H1 (cell line): ENCODE results near the gene FAM53B. TPM values are rescaled to one million over a fixed set of nuclear protein-coding genes. Genes with fewer than 3 reads are reported as not detected.

Experiments used
- CTCF ChIA-PET: fragments of 300-600 bp; sonication (Branson Sonifier 250); formaldehyde crosslinking; loops from one replicate; lab custom pipeline; 2021; ENCODE audit not compliant: partially characterized antibody; lab: Charles Lee
- POLR2A ChIA-PET: fragments of 300-600 bp; sonication (Branson Sonifier 250); formaldehyde crosslinking; loops from one replicate; lab custom pipeline; 2021; ENCODE audit warnings: inconsistent platforms; ENCODE audit not compliant: partially characterized antibody; lab: Charles Lee
- DNase-seq, 2 experiments: peaks; one replicate each; pipeline versions ENCODE4 v3.0.0 to v3.0.0-alpha.2; 2010 to 2022; ENCODE audit warnings: low spot score in 2 of 2, low read depth in 1 of 2, mixed read lengths in 1 of 2
- FAIRE-seq: peaks from 2 replicates; lab custom pipeline; 2011; peaks lifted over from hg19 to GRCh38; lab: Jason Lieb, UNC
- H2AFZ ChIP-seq: 2 replicates; pipeline ENCODE4 v1.8.1; 2012; ENCODE audit warnings: low read length, inconsistent platforms
- H2AK5ac ChIP-seq: 2 replicates; pipeline ENCODE4 v1.6.1; 2013; ENCODE audit warnings: low read depth, low read length
- H2BK120ac ChIP-seq: replicated peaks from 2 replicates; pipeline ENCODE3; 2013; ENCODE audit warnings: low read depth, low read length, inconsistent platforms
- H2BK12ac ChIP-seq: 2 replicates; pipeline ENCODE4 v1.6.1; 2013; ENCODE audit warnings: low read depth, low read length
- H2BK15ac ChIP-seq: 2 replicates; pipeline ENCODE4 v1.6.1; 2013; ENCODE audit warnings: low read length
- H2BK20ac ChIP-seq: 2 replicates; pipeline ENCODE4 v1.6.1; 2013; ENCODE audit warnings: low read length
- H2BK5ac ChIP-seq: 2 replicates; pipeline ENCODE4 v1.6.1; 2013; ENCODE audit warnings: low read depth, low read length
- H3K14ac ChIP-seq: 2 replicates; pipeline ENCODE4 v1.6.1; 2013; ENCODE audit warnings: inconsistent platforms; ENCODE audit not compliant: insufficient read length
- H3K18ac ChIP-seq: 2 replicates; pipeline ENCODE4 v1.6.1; 2013; ENCODE audit warnings: low read length; ENCODE audit errors: extremely low read depth
- H3K23ac ChIP-seq: 2 replicates; pipeline ENCODE4 v1.6.1; 2013; ENCODE audit warnings: inconsistent platforms; ENCODE audit not compliant: insufficient read length
- H3K23me2 ChIP-seq: 2 replicates; pipeline ENCODE4 v1.6.1; 2013; ENCODE audit warnings: low read depth, low read length
- H3K27ac ChIP-seq: 2 replicates; pipeline ENCODE4 v1.6.1; 2011; ENCODE audit warnings: low read depth, low read length, inconsistent platforms
- H3K27me3 ChIP-seq, 4 experiments: replicated peaks in 1 of 4; 1 replicate in 1 of 4; 2 replicates in 3 of 4; pipeline versions ENCODE4 v1.6.1 to v1.8.1; 2011 to 2013; ENCODE audit warnings: low read length in 3 of 4, mild to moderate bottlenecking in 3 of 4, inconsistent platforms in 2 of 4, mixed read lengths in 2 of 4, moderate library complexity in 1 of 4; ENCODE audit not compliant: control insufficient read depth in 3 of 4, insufficient read depth in 3 of 4; ENCODE audit errors: extremely low read depth in 1 of 4
- H3K36me3 ChIP-seq, 4 experiments: 2 replicates each; pipeline versions ENCODE4 v1.6.1 to v1.8.1; 2011 to 2013; ENCODE audit warnings: mild to moderate bottlenecking in 4 of 4, low read length in 3 of 4, moderate library complexity in 2 of 4, control low read depth in 1 of 4, inconsistent platforms in 1 of 4; ENCODE audit not compliant: insufficient read depth in 4 of 4, control insufficient read depth in 2 of 4
- H3K4ac ChIP-seq: replicated peaks from 2 replicates; pipeline ENCODE3; 2013; ENCODE audit warnings: low read length, low read depth, mixed read lengths, inconsistent platforms; ENCODE audit not compliant: insufficient read length
- H3K4me1 ChIP-seq, 4 experiments: replicated peaks in 1 of 4; 1 replicate in 1 of 4; 2 replicates in 3 of 4; pipeline versions ENCODE4 v1.6.1 to v1.8.1; 2011 to 2013; ENCODE audit warnings: low read length in 3 of 4, inconsistent platforms in 2 of 4, mixed read lengths in 1 of 4; ENCODE audit not compliant: insufficient read depth in 4 of 4, control insufficient read depth in 3 of 4
- H3K4me2 ChIP-seq, 2 experiments: 2 replicates each; pipeline versions ENCODE4 v1.6.1 to v1.8.1; 2011 to 2013; ENCODE audit warnings: low read depth in 2 of 2, low read length in 2 of 2, control low read depth in 1 of 2, inconsistent platforms in 1 of 2, mild to moderate bottlenecking in 1 of 2; ENCODE audit not compliant: insufficient read depth in 1 of 2
- H3K4me3 ChIP-seq, 4 experiments: fragments of 200-600, 300-600 bp in 1 of 4; sonication (generic), shearing (Covaris generic), sonication (Bioruptor Twin) in 1 of 4; 2 replicates each; pipeline versions ENCODE4 v1.5.1 to v1.8.1; 2011 to 2016; ENCODE audit warnings: low read length in 4 of 4, low read depth in 3 of 4, control low read depth in 2 of 4, inconsistent platforms in 2 of 4, mild to moderate bottlenecking in 2 of 4, mixed read lengths in 1 of 4, moderate library complexity in 1 of 4; ENCODE audit not compliant: insufficient read depth in 2 of 4; ENCODE audit errors: extremely low read depth in 1 of 4
- H3K56ac ChIP-seq: replicated peaks from 2 replicates; pipeline ENCODE3; 2013; ENCODE audit warnings: low read depth, mild to moderate bottlenecking, mixed read lengths, low read length, inconsistent platforms; ENCODE audit not compliant: insufficient read length
- H3K79me1 ChIP-seq: 2 replicates; pipeline ENCODE4 v1.6.1; 2013; ENCODE audit warnings: low read depth, low read length, control low read depth
- H3K79me2 ChIP-seq, 2 experiments: 2 replicates each; pipeline versions ENCODE4 v1.6.1 to v1.8.1; 2012 to 2013; ENCODE audit warnings: low read length in 2 of 2, mild to moderate bottlenecking in 2 of 2, inconsistent platforms in 1 of 2; ENCODE audit not compliant: insufficient read depth in 2 of 2, control insufficient read depth in 1 of 2
- H3K9ac ChIP-seq, 4 experiments: replicated peaks in 1 of 4; 1 replicate in 1 of 4; 2 replicates in 3 of 4; pipeline versions ENCODE4 v1.6.1 to v1.8.1; 2011 to 2013; ENCODE audit warnings: low read depth in 3 of 4, low read length in 3 of 4, control low read depth in 2 of 4, mild to moderate bottlenecking in 2 of 4, moderate library complexity in 2 of 4, inconsistent platforms in 1 of 4; ENCODE audit errors: extremely low read depth in 1 of 4
- H3K9me3 ChIP-seq, 2 experiments: 2 replicates each; pipeline versions ENCODE4 v1.6.1 to v1.8.1; 2012 to 2013; ENCODE audit warnings: mild to moderate bottlenecking in 2 of 2, moderate library complexity in 2 of 2, control low read depth in 1 of 2, inconsistent platforms in 1 of 2, low read depth in 1 of 2, low read length in 1 of 2, mixed read lengths in 1 of 2; ENCODE audit not compliant: insufficient read depth in 2 of 2
- H4K20me1 ChIP-seq, 2 experiments: replicated peaks in 1 of 2; 2 replicates each; pipeline versions ENCODE3 to v1.8.1; 2011 to 2013; ENCODE audit warnings: inconsistent platforms in 2 of 2, low read length in 2 of 2, mild to moderate bottlenecking in 1 of 2; ENCODE audit not compliant: insufficient read depth in 2 of 2, control insufficient read depth in 1 of 2
- H4K5ac ChIP-seq: 2 replicates; pipeline ENCODE4 v1.6.1; 2013; ENCODE audit warnings: low read length, low read depth, mixed read lengths, inconsistent platforms; ENCODE audit not compliant: insufficient read length
- H4K8ac ChIP-seq: 2 replicates; pipeline ENCODE4 v1.8.0; 2013; ENCODE audit warnings: mild to moderate bottlenecking, moderate library complexity, low read length, inconsistent platforms; ENCODE audit not compliant: insufficient read depth; ENCODE audit errors: extremely low read depth
- H4K91ac ChIP-seq: replicated peaks from 2 replicates; pipeline ENCODE3; 2013; ENCODE audit warnings: low read length, mixed read lengths, inconsistent platforms; ENCODE audit not compliant: insufficient read length
- E2F6 ChIP-seq: IDR thresholded peaks from 2 replicates; pipeline ENCODE4 v1.6.1; 2012; ENCODE audit warnings: inconsistent platforms
- EP300 ChIP-seq, 2 experiments: IDR thresholded peaks; 1 replicate in 1 of 2; 2 replicates in 1 of 2; pipeline ENCODE4 v1.6.1; 2011 to 2012; ENCODE audit warnings: low read depth in 2 of 2, low read length in 2 of 2, mild to moderate bottlenecking in 2 of 2, borderline replicate concordance in 1 of 2, inconsistent platforms in 1 of 2, moderate library complexity in 1 of 2
- FOSL1 ChIP-seq: IDR thresholded peaks from 2 replicates; pipeline ENCODE4 v1.6.1; 2011; ENCODE audit warnings: mild to moderate bottlenecking, low read depth, low read length, moderate library complexity; ENCODE audit not compliant: insufficient read depth
- JUN ChIP-seq: IDR thresholded peaks from 2 replicates; pipeline ENCODE4 v1.6.1; 2011; ENCODE audit warnings: low read depth, mild to moderate bottlenecking, improper control_type of control experiment, low read length
- KDM4A ChIP-seq: IDR thresholded peaks from one replicate; pipeline ENCODE4 v1.7.1; 2012; ENCODE audit warnings: low read depth, mild to moderate bottlenecking, moderate library complexity, low read length, inconsistent platforms; ENCODE audit not compliant: severe bottlenecking
- POU5F1 ChIP-seq: IDR thresholded peaks from 2 replicates; pipeline ENCODE4 v1.6.1; 2011; ENCODE audit warnings: low read depth, mild to moderate bottlenecking, low read length, moderate library complexity
- WGBS, 2 experiments: shearing (Covaris generic) in 1 of 2; methylation state at CpG; one replicate each; pipeline versions ENCODE4 v1.1.6 to v1.1.7; 2013 to 2015; ENCODE audit warnings: low lambda C conversion rate in 2 of 2, mixed read lengths in 2 of 2, inconsistent platforms in 1 of 2, low coverage in 1 of 2, missing lambda C conversion rate in 1 of 2; ENCODE audit not compliant: insufficient replicate concordance in 2 of 2, insufficient coverage in 1 of 2, insufficient read length in 1 of 2; ENCODE audit errors: extremely low coverage in 1 of 2, missing lambda C conversion rate in 1 of 2; 5-methylcytosine and 5-hydroxymethylcytosine counted together
- polyA plus RNA-seq, 7 experiments: library from polyadenylated mRNA; depleted of rRNA in 3 of 7; stranded (reverse) in 5 of 7; unstranded in 2 of 7; fragments of >200 nt in 5 of 7; fragments of 200-250 nt in 2 of 7; gene quantifications; 1 replicate in 5 of 7; 2 replicates in 1 of 7; 4 replicates in 1 of 7; pipeline versions ENCODE4 v1.2.1 to v1.2.3, GENCODE V29; 2011 to 2013; ENCODE audit warnings: missing spikeins in 2 of 7, mixed read lengths in 2 of 7
- total RNA-seq: library from RNA; stranded (reverse); fragmentation: NEBNext Ultra II Directional; extraction: Animal tissue kit (Norgen Biotek cat#: 25700); gene quantifications from 2 replicates; pipeline ENCODE4 v1.2.1, GENCODE V29; 2021

Gene FAM53B
- total and polyA plus RNA-seq, 2 of the 8 experiments (the other 6 are each of a cell fraction or from before 2014, with no cell fraction given): 5.3 to 14.4 TPM

- Histone ChIP-seq H3K4ac (no peak overlapping the region), H3K9me3 (no peaks in the 10 kb centered on the region), H3K18ac (no peak overlapping the region), H2BK15ac (no peak overlapping the region), H3K56ac (no peak overlapping the region), H2AFZ (no peak overlapping the region), H2BK20ac (no peak overlapping the region), H4K20me1 (peaks cover 0 to 11% of the 10 kb centered on the region in 2 experiments), H2AK5ac (no peak overlapping the region), H4K5ac (no peak overlapping the region), H3K79me2 (no peaks in the 10 kb centered on the region), H3K4me2 (no peak overlapping the region), H3K23me2 (no peaks in the 10 kb centered on the region), H3K27me3 (no peaks in the 10 kb centered on the region), H4K91ac (no peak overlapping the region), H3K23ac (no peak overlapping the region), H2BK5ac (0 out of 2 replicates have a peak overlapping the region, but pooled peaks have one; percentile 5), H2BK120ac (no peak overlapping the region), H2BK12ac (no peak overlapping the region), H3K14ac (no peak overlapping the region), H3K79me1 (no peaks in the 10 kb centered on the region), H3K27ac (no peak overlapping the region), H3K9ac (no peak overlapping the region), H3K4me1 (peaks cover 0 to 8% (median 2%) of the 10 kb centered on the region in 4 experiments; a peak in 4 of 7 replicates), H3K4me3 (no peak overlapping the region), H4K8ac (no peak overlapping the region; the same call in 1 of the 2 replicates), H3K36me3 (no peaks in the 10 kb centered on the region; a peak in 1 of 8 replicates)
- DNase-seq (no peak), FAIRE-seq (no peak)
- TF ChIP-seq POU5F1 (no peak), EP300 (IDR thresholded peaks at IDR 0.05; ENCODE audit: borderline replicate concordance in 1 of 2, low read depth in 2 of 2, low read length in 2 of 2) (no peak), E2F6 (no peak), KDM4A (no peak), JUN (no peak), FOSL1 (no peak)
- ChIA-PET POLR2A (interaction anchor here (1.1 to 1.6 kb wide), 2 partner anchors 11 to 15 kb away, joined by 3 to 4 read pairs; no protein-coding TSS in a partner anchor), CTCF (interaction anchor here (0.9 to 1.6 kb wide), 6 partner anchors 13 to 125 kb away, joined by 3 to 5 read pairs (median 4); no protein-coding TSS in a partner anchor)
- 89% methylated on average over 4 of the region's 4 CpGs; no CpG with 5 or more reads in 1 of the 2 experiments for WGBS, 2 experiments
Observed at GRCh38 chr10:124616836-124617130, 127.4 kb downstream of the FAM53B start.
